Measurements from ENCODE around the gene PHC3.

The PHC3 gene

GRCh38 chr3:170189398-170190256, 8.1 kb upstream of the PHC3 start:
- no peak for FAIRE-seq

DNA sequence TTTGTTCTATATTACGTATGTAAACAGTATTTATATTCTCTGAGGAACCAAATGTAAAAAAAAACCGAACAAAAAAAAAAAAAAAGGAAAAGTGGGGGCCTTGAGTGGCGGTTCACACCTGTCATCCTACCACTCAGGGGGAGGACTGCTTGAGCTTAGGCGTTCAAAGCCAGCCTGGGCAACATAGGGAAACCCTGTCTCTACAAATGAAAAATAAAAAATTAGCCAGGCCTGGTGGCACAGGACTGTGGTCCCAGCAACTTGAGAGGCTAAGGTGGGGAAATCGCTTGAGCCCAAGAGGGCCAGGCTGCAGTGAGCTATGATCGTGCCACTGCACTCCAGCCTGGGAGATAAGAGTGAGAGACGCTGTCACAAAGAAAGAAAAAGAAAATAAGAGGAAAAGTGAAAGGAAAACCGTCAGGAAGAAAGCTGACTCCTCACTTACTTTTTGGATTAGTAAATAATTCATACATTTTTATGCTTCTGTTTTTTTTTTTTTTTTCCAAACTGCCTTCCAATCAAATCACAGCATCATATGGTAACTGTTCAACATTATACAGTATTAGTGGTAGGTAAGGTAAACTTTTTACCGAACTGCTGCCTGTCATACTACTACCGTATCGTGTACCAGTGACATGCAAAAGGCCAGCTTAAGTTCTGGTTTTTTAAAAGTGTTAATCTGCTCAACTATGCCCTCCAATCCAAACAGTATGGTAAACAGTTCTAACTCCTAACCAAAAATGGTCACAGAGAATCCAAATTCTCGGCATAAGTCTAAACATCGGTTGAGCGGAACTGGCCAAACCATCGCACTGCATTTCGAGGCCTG, 1.2 kb downstream of the PHC3 start:
- FAIRE-seq, result no peak

DNA sequence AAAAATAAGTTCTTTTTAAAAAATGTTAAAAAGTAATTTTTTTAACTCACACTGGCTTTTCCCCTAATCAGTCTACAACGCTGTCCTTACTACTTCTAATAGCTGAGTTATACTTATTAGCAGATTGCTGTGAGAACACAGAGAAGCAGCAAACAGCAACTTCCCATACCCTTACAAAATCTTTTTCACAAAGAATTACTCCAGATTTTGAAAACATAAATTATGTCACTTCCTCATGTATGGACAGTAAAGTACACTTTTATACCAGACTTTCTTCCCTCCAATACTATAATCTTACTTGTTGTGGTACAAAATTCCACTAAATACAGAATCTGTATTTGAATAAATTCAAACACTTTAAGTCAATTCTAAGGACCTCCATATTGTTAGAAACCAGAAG, 2.1 kb downstream of the PHC3 start:
- FAIRE-seq, result no peak

GRCh38 chr3:170178651-170179050, 2.9 kb downstream of the PHC3 start:
- FAIRE-seq, result no peak

DNA sequence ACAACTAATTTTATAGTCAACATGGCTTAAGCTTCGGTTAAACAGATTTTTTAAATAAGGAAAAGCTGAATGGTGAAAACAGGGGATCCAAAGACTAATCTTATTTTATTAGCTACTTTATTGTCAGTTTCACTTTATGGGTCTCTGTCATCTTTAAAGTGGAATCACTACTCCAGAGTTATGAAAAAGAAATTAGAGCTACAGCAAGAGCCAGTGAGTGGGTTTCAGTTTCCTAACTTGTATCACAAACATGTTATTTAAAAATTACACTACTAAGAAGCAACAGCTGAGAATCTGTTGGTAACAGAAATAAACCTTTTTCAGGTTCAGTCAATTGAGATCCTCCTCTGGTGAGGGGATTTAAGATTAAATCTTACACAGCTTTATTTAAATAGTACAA, 10.0 kb downstream of the PHC3 start:
- FAIRE-seq, result no peak

GRCh38 chr3:170164717-170165116, 16.8 kb downstream of the PHC3 start:
- no peak for FAIRE-seq

DNA sequence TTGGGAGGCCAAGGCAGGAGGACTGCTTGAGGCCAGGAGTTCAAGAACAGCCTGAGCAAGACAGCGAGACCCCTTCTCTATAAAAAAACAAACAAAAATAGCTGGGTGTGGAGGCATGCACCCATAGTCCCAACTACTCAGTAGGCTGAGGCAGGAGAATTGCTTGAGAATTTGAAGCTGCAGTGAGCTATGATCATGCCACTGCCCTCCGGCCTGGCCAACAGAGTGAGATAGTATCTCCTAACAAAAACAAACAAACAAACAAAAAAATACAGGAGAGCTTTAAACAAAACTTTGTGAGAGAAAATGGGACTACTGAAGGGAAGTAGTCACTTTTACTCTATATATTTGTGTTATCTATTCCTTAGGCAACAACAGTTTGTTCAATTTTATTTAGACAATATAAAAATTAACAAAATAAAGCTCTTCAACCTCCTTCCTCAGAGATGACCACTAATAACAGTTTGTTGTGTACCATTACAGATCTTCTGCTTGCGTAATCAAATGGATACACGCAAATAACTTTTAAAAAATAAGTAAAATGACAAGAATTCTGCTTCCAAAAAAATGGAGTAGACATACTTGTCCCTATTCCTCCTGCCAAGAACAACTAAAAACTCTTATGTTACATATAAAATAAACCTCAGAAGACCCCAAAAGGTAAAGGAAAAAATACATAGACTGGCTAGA, 17.4 kb downstream of the PHC3 start:
- no peak for FAIRE-seq

DNA sequence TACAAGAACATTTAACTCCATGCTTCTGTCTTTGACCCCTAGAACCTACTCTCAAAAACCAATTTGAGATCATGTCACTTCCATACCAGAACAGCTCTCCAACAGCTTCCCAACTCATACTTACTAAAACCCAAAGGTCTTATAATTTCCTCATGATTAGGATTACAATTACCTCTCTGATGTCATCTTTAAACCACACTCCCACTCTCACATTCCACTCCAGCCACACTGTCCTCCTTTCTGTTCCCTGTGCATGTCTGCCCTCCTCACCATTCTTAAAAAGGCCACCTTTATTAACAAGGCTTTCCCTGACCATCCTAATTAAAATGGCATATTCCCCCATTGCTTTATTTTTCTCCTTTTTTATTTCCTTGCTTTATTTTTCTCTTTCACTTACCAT, 18.9 kb downstream of the PHC3 start:
- no peak for FAIRE-seq

DNA sequence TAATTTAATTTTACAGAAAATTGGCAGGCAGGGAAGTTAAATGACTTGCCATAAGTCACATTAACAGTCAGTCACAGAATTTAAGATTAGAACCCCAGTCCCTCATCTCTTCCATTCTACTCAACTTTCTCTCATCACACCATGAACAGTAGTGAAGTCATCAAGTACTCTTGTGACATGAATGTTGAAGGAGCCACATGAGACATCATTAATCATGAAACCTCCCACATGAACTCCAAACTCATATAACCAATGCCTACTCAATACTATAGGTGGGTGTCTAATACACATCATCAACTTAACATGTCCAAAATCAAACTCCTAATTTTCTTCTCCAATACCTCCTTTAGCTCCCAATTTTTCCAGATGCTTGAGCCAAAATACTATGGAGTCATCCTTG, 19.5 kb downstream of the PHC3 start:
- no peak for FAIRE-seq

GRCh38 chr3:170159933-170160332, 21.6 kb downstream of the PHC3 start:
- no peak for FAIRE-seq

GRCh38 chr3:170159459-170159858, 22.1 kb downstream of the PHC3 start:
- FAIRE-seq, result no peak

DNA sequence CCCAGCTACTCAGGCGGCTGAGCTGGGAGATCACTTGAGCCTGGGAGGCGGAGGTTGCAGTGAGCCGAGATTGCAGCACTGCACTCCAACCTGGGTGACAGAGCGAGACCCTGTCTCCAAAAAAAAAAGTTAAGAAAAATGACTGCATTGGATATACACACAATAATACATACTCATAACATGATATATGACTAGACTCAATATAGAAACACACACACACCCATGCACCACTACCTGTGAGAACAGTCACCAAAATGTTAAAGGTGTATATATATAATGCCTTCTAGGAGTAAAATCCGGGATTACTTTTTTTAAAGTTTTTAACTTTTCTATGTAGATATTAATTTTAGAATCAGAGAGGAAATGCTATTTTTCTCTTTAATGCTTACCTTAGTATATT, 25.9 kb downstream of the PHC3 start:
- no peak for FAIRE-seq

- no peak for FAIRE-seq
Measured at GRCh38 chr3:170154569-170155143, 26.9 kb downstream of the PHC3 start.

GRCh38 chr3:170154084-170154483, 27.4 kb downstream of the PHC3 start:
- no peak for FAIRE-seq

GRCh38 chr3:170151536-170151935, 30.0 kb downstream of the PHC3 start:
- FAIRE-seq, result no peak

DNA sequence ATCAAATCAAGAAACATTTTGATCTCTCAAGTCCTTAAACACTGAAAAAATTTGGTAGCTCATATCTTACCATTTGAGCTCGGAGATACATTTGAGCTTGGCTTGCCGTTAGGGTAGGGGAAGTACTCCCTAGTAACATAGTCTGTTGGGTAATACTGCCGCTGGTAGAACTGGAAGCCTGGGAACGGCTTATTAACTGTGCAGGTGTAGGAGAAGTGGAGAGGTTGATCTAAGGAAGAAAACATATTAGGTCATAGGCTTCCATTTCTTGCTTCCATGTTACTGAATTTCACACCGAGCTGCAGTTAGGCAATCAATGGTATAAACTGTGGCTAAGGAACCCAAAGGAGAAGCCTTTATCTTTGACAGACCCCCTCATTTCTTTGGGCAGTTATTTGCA, 32.5 kb downstream of the PHC3 start:
- FAIRE-seq, result no peak

GRCh38 chr3:170145278-170145677, 36.3 kb downstream of the PHC3 start:
- no peak for FAIRE-seq

DNA sequence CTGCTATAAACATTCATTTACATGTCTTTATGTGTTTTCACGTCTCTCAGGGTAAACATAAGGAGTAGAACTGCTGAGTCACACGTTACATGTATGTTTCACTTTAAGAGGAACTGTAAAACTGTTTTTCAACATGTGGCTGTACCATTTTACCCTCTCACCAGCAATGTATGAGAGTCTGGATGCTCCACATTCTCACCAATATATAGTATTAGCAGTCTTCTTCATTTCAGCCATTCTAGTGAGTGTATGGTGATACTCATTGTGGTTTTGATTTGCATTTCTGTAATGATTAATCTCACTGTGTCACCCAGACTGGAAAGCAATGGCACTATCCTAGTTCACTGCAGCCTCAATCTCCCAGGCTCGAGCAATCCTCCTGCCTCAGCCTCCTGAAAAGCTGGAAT, 37.1 kb downstream of the PHC3 start:
- FAIRE-seq, result no peak

DNA sequence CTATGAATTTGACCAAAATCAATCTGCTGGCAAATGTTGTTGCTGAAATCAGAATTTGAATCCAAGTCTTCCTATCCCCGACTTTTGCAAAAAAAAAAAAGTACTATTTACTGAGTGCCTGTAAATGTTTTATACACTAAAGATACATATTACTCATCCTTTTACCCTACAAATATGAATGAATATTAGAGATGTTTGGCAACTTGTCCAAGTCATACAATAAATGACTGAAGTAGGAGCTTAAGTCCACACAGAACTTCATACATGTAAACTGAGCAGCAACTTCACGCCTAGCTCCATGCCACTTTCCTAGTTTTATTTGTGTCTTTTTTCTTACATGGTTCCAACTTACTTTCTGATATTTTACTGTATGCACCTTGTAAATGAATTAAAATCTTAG, 39.2 kb downstream of the PHC3 start:
- no peak for FAIRE-seq

DNA sequence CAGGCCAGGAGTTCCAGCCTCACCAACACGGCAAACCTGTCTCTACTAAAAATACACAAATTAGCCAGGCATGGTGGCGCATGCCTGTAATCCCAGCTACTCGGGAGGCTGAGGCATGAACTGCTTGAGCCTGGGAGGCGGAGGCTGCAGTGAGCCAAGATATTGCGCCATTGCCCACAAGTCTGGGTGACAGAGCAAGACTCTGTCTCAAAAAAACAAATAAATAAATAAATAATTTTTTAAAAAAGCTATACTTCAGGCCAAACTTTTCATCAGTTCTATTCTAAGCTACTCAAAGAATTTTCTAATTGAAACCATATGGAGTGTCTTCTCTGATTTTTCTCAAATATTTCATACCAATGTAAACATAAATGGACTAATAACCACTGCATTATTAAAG, 43.5 kb downstream of the PHC3 start:
- no peak for FAIRE-seq

DNA sequence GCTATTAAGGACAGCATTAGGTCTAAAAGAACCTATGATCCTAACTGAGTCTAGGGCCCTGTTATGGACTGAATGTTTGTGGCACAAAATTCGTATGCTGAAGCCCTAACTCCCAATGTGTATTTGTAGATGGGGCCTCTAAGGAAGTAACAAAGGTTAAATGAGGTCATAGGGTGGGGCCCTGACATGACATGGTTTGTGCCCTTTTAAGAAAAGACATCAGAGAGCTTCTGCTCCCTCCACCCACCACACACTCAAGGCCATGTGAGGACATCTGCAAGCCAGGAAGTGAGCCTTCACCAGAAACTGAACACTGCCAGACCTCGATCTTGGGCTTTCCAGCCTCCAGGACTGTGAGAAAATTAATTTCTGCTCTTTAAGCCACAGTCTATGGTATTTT, 49.2 kb downstream of the PHC3 start:
- FAIRE-seq, result no peak

GRCh38 chr3:170130532-170130931, 51.0 kb downstream of the PHC3 start:
- FAIRE-seq, result no peak

GRCh38 chr3:170128977-170129431, 52.5 kb downstream of the PHC3 start:
- no peak for FAIRE-seq
